ENCODE results near the gene SH3BGRL. TPM values are rescaled to one million over a fixed set of nuclear protein-coding genes. Genes with fewer than 3 reads are reported as not detected.

Gene SH3BGRL
- total and polyA plus RNA-seq, 7 experiments from 2014 or later, result 66.6 to 175 (median 82.7) TPM

DNA sequence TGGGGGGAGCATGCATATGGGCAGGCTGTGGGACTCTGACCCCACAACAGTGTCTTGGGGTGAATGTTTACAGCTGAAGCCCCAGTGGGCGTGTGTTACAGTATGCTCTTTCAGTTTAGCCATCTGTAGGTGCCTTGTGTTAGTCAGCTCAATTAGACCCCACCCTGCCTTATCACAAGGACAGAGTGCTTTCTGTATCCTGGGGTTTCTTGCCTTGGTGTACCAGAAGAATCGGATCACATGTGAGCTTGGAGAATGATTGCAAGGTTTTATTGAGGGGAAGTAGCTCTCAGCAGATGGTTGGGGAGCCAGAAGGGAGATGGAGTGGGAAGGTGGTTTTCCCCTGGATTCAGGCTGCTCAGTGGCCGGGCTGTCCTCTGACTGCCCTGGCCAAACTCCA, 27.3 kb downstream of the SH3BGRL start:
- Histone ChIP-seq H3K4me1 (ENCODE audit: control insufficient read depth in 2 of 2, insufficient read depth in 2 of 2, low read length in 2 of 2) (no peaks in the 10 kb centered on the region), H3K27me3 (ENCODE audit: control insufficient read depth in 2 of 2, insufficient read depth in 2 of 2, low read length in 2 of 2) (no peaks in the 10 kb centered on the region), H3K36me3 (ENCODE audit: control insufficient read depth in 2 of 3, insufficient read depth in 3 of 3, low read length in 3 of 3) (no peaks in the 10 kb centered on the region), H3K27ac (ENCODE audit: low read depth, low read length) (no peak overlapping the region), H3K4me3 (ENCODE audit: low read length) (no peak overlapping the region), H3K9me3 (ENCODE audit: control insufficient read depth in 2 of 3, low read length in 3 of 3) (no peaks in the 10 kb centered on the region)
- ChIA-PET POLR2A (no interaction called here), CTCF (no interaction called here)
- no peaks in the 10 kb centered on the region for H3K27me3 Mint-ChIP-seq
- no peak overlapping the region for H3K4me3 Mint-ChIP-seq
- ATAC-seq, result no peak
- H3K36me3 Mint-ChIP-seq, result peaks cover 0 to 15% (median 6%) of the 10 kb centered on the region in 5 donors
- no peak overlapping the region for H3K27ac Mint-ChIP-seq
- no peak for DNase-seq
- intact Hi-C loops (cut with micrococcal nuclease), result no loop called here
- H3K9me3 Mint-ChIP-seq, result no peaks in the 10 kb centered on the region
- H3K4me1 Mint-ChIP-seq, result peaks cover 2 to 45% (median 26%) of the 10 kb centered on the region in 7 donors

DNA sequence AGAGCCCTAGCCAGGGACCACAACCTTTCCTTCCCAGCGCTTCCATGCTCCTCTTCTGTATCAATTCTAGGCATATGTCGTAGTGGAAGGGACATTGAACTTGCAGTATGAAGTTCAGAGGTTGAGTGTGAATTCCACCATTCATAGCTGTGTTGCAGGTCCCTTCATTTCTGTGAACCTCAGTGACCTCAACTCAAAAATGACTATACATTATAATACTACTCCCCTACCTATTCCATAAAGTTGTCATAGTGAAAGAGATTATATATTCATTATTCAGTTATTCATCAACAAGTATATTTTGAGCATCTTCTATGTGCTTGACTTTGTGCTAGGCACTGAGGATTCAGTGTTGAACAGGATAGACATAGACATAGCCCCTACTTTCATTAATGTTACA, 28.0 kb downstream of the SH3BGRL start:
- intact Hi-C loops (cut with micrococcal nuclease), result no loop called here
- ATAC-seq, result no peak
- ChIA-PET CTCF (no interaction called here), POLR2A (no interaction called here)
- Mint-ChIP-seq H3K27ac (no peak overlapping the region), H3K9me3 (no peaks in the 10 kb centered on the region), H3K27me3 (no peaks in the 10 kb centered on the region), H3K36me3 (peaks cover 0 to 18% (median 6%) of the 10 kb centered on the region in 5 donors), H3K4me1 (peaks cover 2 to 49% (median 26%) of the 10 kb centered on the region in 7 donors), H3K4me3 (no peak overlapping the region)
- no peaks in the 10 kb centered on the region for H3K9me3 ChIP-seq (ENCODE audit: control insufficient read depth in 2 of 3, low read length in 3 of 3)
- no peak overlapping the region for H3K27ac ChIP-seq (ENCODE audit: low read depth, low read length)
- H3K27me3 ChIP-seq (ENCODE audit: control insufficient read depth in 2 of 2, insufficient read depth in 2 of 2, low read length in 2 of 2), result no peaks in the 10 kb centered on the region
- no peak for DNase-seq
- H3K36me3 ChIP-seq (ENCODE audit: control insufficient read depth in 2 of 3, insufficient read depth in 3 of 3, low read length in 3 of 3), result no peaks in the 10 kb centered on the region
- no peak overlapping the region for H3K4me3 ChIP-seq (ENCODE audit: low read length)
- no peaks in the 10 kb centered on the region for H3K4me1 ChIP-seq (ENCODE audit: control insufficient read depth in 2 of 2, insufficient read depth in 2 of 2, low read length in 2 of 2)

DNA sequence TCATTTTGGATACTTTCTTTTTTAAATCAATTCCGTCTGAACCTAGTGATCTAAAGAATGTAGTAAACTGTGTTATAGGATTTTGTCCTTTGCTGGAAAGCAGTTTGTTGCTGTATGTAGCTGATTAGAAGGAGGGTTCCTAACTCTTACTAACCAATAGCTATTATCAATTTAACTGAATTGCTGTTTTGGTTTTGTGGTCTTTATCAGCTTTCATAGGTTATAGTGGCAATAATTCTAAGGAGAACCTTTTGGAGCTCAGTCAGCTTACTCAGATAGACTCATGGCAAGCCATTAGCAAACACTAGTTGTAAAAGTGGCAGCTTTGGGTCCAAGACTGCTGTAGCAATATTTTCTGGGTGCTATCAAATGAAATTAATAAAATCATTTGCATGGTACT, 29.6 kb downstream of the SH3BGRL start:
- intact Hi-C loops (cut with micrococcal nuclease), result no loop called here
- POLR2A ChIA-PET, result no interaction called here
- no peak overlapping the region for H3K27ac Mint-ChIP-seq

DNA sequence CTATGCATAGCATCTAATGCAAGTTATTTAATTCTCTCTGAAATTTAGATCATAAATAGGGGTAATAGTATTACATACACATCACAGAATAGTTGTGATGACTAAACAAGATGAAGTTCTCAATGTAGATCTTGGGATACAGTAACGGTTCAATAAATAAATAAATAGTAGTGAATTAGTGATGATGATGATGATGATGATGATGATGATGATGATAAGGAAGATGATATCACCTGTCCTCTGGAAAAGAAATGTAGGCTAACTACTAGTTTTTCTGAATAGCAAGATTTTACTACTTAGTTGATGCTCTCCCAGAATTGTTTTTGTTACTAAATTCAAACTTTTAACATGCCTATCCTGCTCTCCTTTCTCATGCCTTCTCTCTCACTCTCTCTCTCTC, 30.3 kb downstream of the SH3BGRL start:
- H3K9me3 ChIP-seq (ENCODE audit: control insufficient read depth in 2 of 3, low read length in 3 of 3), result no peaks in the 10 kb centered on the region
- H3K9me3 Mint-ChIP-seq, result peaks cover 0 to 5% (median 0%) of the 10 kb centered on the region in 11 donors
- peak overlapping the region in 1 of 9 donors; percentile 17 for H3K27ac Mint-ChIP-seq
- H3K4me1 Mint-ChIP-seq, result peaks cover 2 to 43% (median 19%) of the 10 kb centered on the region in 7 donors
- intact Hi-C loops (cut with micrococcal nuclease), result no loop called here
- DNase-seq, result no peak
- H3K27me3 ChIP-seq (ENCODE audit: control insufficient read depth in 2 of 2, insufficient read depth in 2 of 2, low read length in 2 of 2), result no peaks in the 10 kb centered on the region
- no peak overlapping the region for H3K27ac ChIP-seq (ENCODE audit: low read depth, low read length)
- H3K36me3 Mint-ChIP-seq, result peaks cover 8 to 31% (median 15%) of the 10 kb centered on the region in 5 donors
- peaks cover 0 to 1% (median 0%) of the 10 kb centered on the region in 3 experiments for H3K36me3 ChIP-seq (ENCODE audit: control insufficient read depth in 2 of 3, insufficient read depth in 3 of 3, low read length in 3 of 3)
- no peak for ATAC-seq
- H3K4me1 ChIP-seq (ENCODE audit: control insufficient read depth in 2 of 2, insufficient read depth in 2 of 2, low read length in 2 of 2), result no peaks in the 10 kb centered on the region
- H3K4me3 ChIP-seq (ENCODE audit: low read length), result no peak overlapping the region
- ChIA-PET CTCF (no interaction called here), POLR2A (no interaction called here)
- no peak overlapping the region for H3K4me3 Mint-ChIP-seq
- no peaks in the 10 kb centered on the region for H3K27me3 Mint-ChIP-seq

More for the DNA sequence above, 29.6 kb downstream of the SH3BGRL start:
- CTCF ChIA-PET, result no interaction called here
- no peak overlapping the region for H3K4me3 ChIP-seq (ENCODE audit: low read length)
- H3K9me3 ChIP-seq (ENCODE audit: control insufficient read depth in 2 of 3, low read length in 3 of 3), result no peaks in the 10 kb centered on the region
- Mint-ChIP-seq H3K9me3 (peaks cover 0 to 2% (median 0%) of the 10 kb centered on the region in 11 donors), H3K36me3 (peaks cover under 1 to 23% (median 7%) of the 10 kb centered on the region in 5 donors), H3K4me1 (peaks cover 2 to 43% (median 22%) of the 10 kb centered on the region in 7 donors), H3K4me3 (no peak overlapping the region), H3K27me3 (no peaks in the 10 kb centered on the region)
- no peaks in the 10 kb centered on the region for H3K4me1 ChIP-seq (ENCODE audit: control insufficient read depth in 2 of 2, insufficient read depth in 2 of 2, low read length in 2 of 2)
- H3K27me3 ChIP-seq (ENCODE audit: control insufficient read depth in 2 of 2, insufficient read depth in 2 of 2, low read length in 2 of 2), result no peaks in the 10 kb centered on the region
- H3K27ac ChIP-seq (ENCODE audit: low read depth, low read length), result no peak overlapping the region
- H3K36me3 ChIP-seq (ENCODE audit: control insufficient read depth in 2 of 3, insufficient read depth in 3 of 3, low read length in 3 of 3), result no peaks in the 10 kb centered on the region
- DNase-seq (no peak), ATAC-seq (no peak)

DNA sequence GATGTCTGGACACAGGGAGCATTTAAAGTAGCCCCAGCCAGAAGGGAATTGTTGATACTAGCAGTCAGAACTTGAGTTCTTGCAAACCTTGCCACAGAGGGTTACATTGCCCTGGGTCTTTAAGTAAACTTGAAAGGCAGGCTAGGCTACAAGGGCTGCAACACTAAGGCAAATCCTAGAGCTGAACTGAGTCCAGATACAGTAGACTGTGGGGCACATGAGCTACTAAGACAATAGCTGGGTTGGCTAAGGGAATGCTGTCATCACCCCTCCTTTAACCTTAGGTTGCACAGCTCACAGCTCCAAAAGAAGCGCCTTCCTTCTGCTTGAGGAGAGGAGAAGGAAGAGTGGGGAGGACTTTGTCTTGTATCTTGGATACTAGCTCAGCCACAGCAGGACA, 35.6 kb downstream of the SH3BGRL start:
- H3K9me3 Mint-ChIP-seq, result peaks cover 0 to 15% (median 10%) of the 10 kb centered on the region in 11 donors
- H3K27me3 Mint-ChIP-seq, result no peaks in the 10 kb centered on the region
- no peak overlapping the region for H3K4me3 Mint-ChIP-seq
- Histone ChIP-seq H3K36me3 (ENCODE audit: control insufficient read depth in 2 of 3, insufficient read depth in 3 of 3, low read length in 3 of 3) (peaks cover 0 to 10% (median 0%) of the 10 kb centered on the region in 3 experiments), H3K27me3 (ENCODE audit: control insufficient read depth in 2 of 2, insufficient read depth in 2 of 2, low read length in 2 of 2) (no peaks in the 10 kb centered on the region), H3K4me1 (ENCODE audit: control insufficient read depth in 2 of 2, insufficient read depth in 2 of 2, low read length in 2 of 2) (no peaks in the 10 kb centered on the region), H3K27ac (ENCODE audit: low read depth, low read length) (no peak overlapping the region), H3K9me3 (ENCODE audit: control insufficient read depth in 2 of 3, low read length in 3 of 3) (peaks cover 0 to 9% (median 0%) of the 10 kb centered on the region in 3 experiments), H3K4me3 (ENCODE audit: low read length) (no peak overlapping the region)
- no peak for ATAC-seq
- H3K27ac Mint-ChIP-seq, result no peak overlapping the region
- ChIA-PET POLR2A (no interaction called here), CTCF (no interaction called here)
- peaks cover 19 to 56% (median 43%) of the 10 kb centered on the region in 5 donors for H3K36me3 Mint-ChIP-seq
- intact Hi-C loops (cut with micrococcal nuclease), result no loop called here
- no peak for DNase-seq
- H3K4me1 Mint-ChIP-seq, result peaks cover 0 to 18% (median 5%) of the 10 kb centered on the region in 7 donors

DNA sequence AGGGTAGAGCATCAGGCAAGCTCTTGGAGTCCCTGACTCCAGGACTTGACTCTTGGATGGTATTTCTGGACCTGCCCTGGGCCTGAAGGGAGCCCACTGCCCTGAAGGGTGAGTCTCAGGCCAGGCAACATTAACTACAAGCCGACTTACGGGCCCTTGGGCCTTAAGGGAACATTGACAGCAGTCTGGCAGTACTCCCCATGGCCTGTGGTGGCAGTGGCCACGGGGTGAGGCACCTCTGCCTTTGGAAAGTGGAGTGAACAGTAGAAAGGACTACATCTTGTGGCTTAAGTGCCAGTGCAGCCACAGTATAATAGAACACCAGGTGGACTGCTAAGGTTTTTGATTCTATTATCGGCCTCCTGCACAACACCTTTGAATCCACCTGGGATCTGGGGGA, 36.3 kb downstream of the SH3BGRL start:
- peaks cover 19 to 62% (median 41%) of the 10 kb centered on the region in 5 donors for H3K36me3 Mint-ChIP-seq
- intact Hi-C loops (cut with micrococcal nuclease), result no loop called here
- no peak overlapping the region for H3K4me3 Mint-ChIP-seq

DNA sequence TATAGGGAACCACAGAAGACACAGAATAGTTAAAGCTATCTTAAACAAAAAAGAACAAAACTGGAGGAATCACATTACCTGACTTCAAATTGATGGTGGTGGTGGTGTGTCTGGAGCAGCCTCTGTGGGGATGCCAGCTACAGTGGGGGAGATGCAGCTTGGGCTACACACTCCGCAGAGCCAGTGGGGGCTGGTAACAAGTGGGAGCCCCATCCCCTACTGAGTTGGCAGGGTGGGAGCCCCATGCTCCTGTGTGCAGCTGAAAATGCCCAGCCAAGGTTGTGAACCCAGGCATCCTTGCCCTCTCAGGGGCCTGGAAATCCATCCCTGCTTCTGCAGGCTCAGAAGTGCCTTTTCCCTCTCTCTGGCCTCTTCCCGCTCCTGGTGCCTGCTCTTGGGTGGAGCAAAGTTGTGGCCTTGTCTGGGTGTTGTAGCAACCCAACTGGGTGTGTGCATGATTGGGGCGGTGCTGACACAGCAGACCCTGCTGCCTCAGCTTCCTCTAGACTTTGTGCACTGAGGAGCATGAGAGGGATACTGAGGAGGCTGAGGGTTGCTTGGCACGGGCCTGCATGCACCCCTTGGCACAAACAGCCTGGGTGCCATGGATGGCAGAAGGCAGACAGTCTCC, 38.9 kb downstream of the SH3BGRL start:
- H3K27me3 Mint-ChIP-seq, result no peaks in the 10 kb centered on the region
- peaks cover 0 to 9% (median 0%) of the 10 kb centered on the region in 3 experiments for H3K9me3 ChIP-seq (ENCODE audit: control insufficient read depth in 2 of 3, low read length in 3 of 3)
- peaks cover 0 to 15% (median 10%) of the 10 kb centered on the region in 11 donors for H3K9me3 Mint-ChIP-seq
- no peak overlapping the region for H3K27ac Mint-ChIP-seq
- no peak overlapping the region for H3K27ac ChIP-seq (ENCODE audit: low read depth, low read length)
- H3K4me3 ChIP-seq (ENCODE audit: low read length), result no peak overlapping the region
- peaks cover 0 to 10% (median 0%) of the 10 kb centered on the region in 3 experiments for H3K36me3 ChIP-seq (ENCODE audit: control insufficient read depth in 2 of 3, insufficient read depth in 3 of 3, low read length in 3 of 3)
- intact Hi-C loops (cut with micrococcal nuclease), result no loop called here
- DNase-seq, result no peak
- H3K27me3 ChIP-seq (ENCODE audit: control insufficient read depth in 2 of 2, insufficient read depth in 2 of 2, low read length in 2 of 2), result no peaks in the 10 kb centered on the region
- POLR2A ChIA-PET, result no interaction called here
- H3K4me1 Mint-ChIP-seq, result peaks cover 0 to 25% (median 4%) of the 10 kb centered on the region in 7 donors
- peaks cover 19 to 51% (median 40%) of the 10 kb centered on the region in 5 donors for H3K36me3 Mint-ChIP-seq
- no peak for ATAC-seq
- H3K4me3 Mint-ChIP-seq, result no peak overlapping the region
- CTCF ChIA-PET, result no interaction called here
- no peaks in the 10 kb centered on the region for H3K4me1 ChIP-seq (ENCODE audit: control insufficient read depth in 2 of 2, insufficient read depth in 2 of 2, low read length in 2 of 2)

More for the DNA sequence above, 36.3 kb downstream of the SH3BGRL start:
- POLR2A ChIA-PET, result no interaction called here
- Mint-ChIP-seq H3K4me1 (peaks cover 0 to 21% (median 4%) of the 10 kb centered on the region in 7 donors), H3K27ac (no peak overlapping the region), H3K9me3 (peaks cover 0 to 15% (median 10%) of the 10 kb centered on the region in 11 donors), H3K27me3 (no peaks in the 10 kb centered on the region)
- peaks cover 0 to 10% (median 0%) of the 10 kb centered on the region in 3 experiments for H3K36me3 ChIP-seq (ENCODE audit: control insufficient read depth in 2 of 3, insufficient read depth in 3 of 3, low read length in 3 of 3)
- H3K27me3 ChIP-seq (ENCODE audit: control insufficient read depth in 2 of 2, insufficient read depth in 2 of 2, low read length in 2 of 2), result no peaks in the 10 kb centered on the region
- DNase-seq (no peak), ATAC-seq (no peak)
- CTCF ChIA-PET, result no interaction called here
- H3K4me3 ChIP-seq (ENCODE audit: low read length), result no peak overlapping the region
- no peak overlapping the region for H3K27ac ChIP-seq (ENCODE audit: low read depth, low read length)
- H3K9me3 ChIP-seq (ENCODE audit: control insufficient read depth in 2 of 3, low read length in 3 of 3), result peaks cover 0 to 9% (median 0%) of the 10 kb centered on the region in 3 experiments
- no peaks in the 10 kb centered on the region for H3K4me1 ChIP-seq (ENCODE audit: control insufficient read depth in 2 of 2, insufficient read depth in 2 of 2, low read length in 2 of 2)

All from naive thymus-derived CD4-positive, alpha-beta T cell (primary cell).